ENCODE results near the gene BCAP29.

BCAP29 gene

DNA sequence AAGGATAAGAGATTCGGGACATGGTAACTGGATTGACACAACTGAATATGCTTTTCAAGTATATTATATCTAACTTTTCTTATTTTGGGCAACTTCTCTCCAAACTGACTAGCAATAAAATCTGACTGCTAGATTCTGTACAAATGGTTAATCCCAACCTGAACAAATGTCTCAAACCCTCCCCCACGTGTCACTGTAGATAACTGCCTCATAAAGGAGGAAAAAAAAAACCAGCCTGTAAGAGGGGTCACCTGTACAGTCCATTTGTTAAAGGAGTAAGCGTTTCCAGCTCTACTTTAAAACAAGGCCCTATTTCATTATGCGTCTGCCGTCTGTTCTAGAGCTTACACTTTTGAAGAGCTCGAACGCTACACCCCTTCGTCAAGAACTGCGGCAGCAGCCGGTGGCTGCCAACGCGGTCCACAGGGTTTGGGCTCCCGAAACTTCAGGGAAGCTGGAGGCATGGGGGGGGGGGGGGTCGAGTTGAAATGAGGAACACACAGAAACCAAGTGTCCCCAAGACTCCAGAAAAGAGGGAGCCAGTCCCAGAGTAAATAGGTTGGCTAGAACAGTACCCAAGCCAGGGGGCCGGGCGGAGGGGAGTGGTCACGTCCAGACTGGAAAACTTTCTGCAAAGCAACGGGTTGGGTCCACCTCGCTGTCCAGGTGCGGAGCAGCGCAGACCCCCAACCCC, 16.8 kb upstream of the BCAP29 start:
- Histone ChIP-seq H3K27me3 (ENCODE audit: control insufficient read depth, insufficient read depth, low read length) (no peaks in the 10 kb centered on the region), H3K27ac (ENCODE audit: low read depth, low read length) (peak overlapping the region; percentile 94), H3K9ac (ENCODE audit: low read length) (peak overlapping the region; percentile 82), H3K4me3 (ENCODE audit: low read length) (peak overlapping the region; percentile 99), H3K4me1 (ENCODE audit: control insufficient read depth, insufficient read depth, low read length) (peaks cover 2% of the 10 kb centered on the region), H3K36me3 (ENCODE audit: control insufficient read depth, insufficient read depth, low read length) (no peaks in the 10 kb centered on the region)

DNA sequence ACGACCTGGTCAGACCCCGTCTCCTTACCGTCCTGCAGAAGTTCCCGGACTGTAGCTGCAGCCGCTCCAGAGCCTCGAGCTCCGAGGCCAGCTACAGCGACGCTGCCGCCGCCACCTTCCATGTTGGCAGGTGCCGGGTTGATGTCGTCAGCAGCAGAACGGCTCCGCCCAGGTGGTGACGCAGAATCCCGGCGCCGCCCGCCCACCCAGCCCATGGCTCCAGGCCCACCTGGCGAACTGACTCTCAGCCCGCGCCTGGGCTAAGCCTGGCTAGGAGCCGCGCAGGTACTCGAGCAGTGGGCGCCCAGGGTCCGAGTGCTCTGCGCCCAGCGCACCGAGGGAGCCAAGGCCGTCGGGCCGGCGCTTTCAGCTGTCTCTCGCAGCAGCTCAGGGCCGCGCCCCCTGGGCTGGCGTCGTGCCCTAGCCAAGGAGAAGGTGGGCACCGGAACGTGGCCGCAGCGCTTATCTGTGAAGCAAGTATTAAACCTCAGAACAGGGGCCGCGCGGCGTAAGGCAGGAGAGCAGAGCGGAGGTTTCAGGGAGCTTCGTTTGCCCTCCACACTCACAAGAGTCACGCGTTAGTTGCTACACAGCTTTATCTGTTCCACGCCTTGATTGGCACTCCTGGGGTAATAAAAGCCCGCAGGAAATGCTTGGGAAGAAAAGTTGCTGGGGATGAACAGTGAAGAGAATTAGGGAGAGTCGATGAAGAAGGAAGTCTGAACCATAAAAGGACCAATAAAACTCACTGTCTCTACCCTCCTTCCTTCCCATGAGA, 16.1 kb upstream of the BCAP29 start, which contains the start of the genes COG5 and DUS4L:
Gene COG5 (minus strand): TSS at position 146 of the 778 bp plus-strand sequence. CDS start 24 bp downstream, at position 122.
Gene DUS4L (plus strand): TSS at position 197 of the 778 bp plus-strand sequence. CDS start 3,100 bp downstream, outside the sequence.
- peak within 1 kb of the TSS; percentile 99 for H3K4me3 ChIP-seq (ENCODE audit: low read length)
- peak within 1 kb of the TSS; percentile 82 for H3K9ac ChIP-seq (ENCODE audit: low read length)
- H3K4me1 ChIP-seq (ENCODE audit: control insufficient read depth, insufficient read depth, low read length), result peaks cover 2% of the 10 kb centered on the region
- no peaks in the 10 kb centered on the region for H3K36me3 ChIP-seq (ENCODE audit: control insufficient read depth, insufficient read depth, low read length)
- H3K27me3 ChIP-seq (ENCODE audit: control insufficient read depth, insufficient read depth, low read length), result no peaks in the 10 kb centered on the region
- H3K27ac ChIP-seq (ENCODE audit: low read depth, low read length), result peak within 1 kb of the TSS; percentile 94

DNA sequence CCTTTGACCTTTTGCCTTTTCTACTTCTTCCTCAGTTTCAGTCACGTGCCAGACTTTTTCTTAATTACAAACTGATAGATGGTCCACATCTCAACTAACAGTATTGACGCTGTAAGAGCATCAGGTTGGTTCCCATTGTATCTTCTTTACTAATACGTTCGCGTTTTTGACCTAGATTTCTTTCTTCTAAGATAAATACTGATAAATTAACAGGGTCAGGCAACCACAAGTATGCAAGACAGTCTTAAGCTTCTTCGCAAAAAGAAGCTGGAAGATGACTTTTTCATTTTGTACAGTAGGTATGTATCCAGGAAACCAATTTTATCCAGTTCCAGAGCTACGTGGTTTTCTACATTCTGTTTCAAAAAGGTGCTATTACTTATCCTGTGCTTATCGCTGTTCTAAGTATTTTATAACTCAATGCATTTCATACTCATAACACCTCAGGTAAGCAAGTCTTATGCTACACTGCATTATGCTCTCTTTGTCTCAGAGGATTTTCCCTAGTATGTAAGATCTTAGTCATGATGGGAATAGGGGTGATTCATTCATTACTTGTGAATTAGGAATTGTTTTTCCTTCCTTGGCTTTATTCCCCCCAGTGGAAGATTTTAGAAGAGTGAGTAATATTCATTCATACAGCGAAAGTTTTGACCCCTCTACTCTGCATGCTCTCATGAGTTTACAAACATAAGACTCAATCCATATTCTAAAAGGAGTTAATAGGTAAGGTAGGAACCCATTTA, 15.3 kb upstream of the BCAP29 start:
- Histone ChIP-seq H3K4me3 (ENCODE audit: low read length) (peak overlapping the region; percentile 99), H3K27me3 (ENCODE audit: control insufficient read depth, insufficient read depth, low read length) (no peaks in the 10 kb centered on the region), H3K4me1 (ENCODE audit: control insufficient read depth, insufficient read depth, low read length) (peaks cover 2% of the 10 kb centered on the region), H3K27ac (ENCODE audit: low read depth, low read length) (peak overlapping the region; percentile 94), H3K36me3 (ENCODE audit: control insufficient read depth, insufficient read depth, low read length) (no peaks in the 10 kb centered on the region), H3K9ac (ENCODE audit: low read length) (no peak overlapping the region)

GRCh38 chr7:107570298-107570697, 9.7 kb upstream of the BCAP29 start:
- Histone ChIP-seq H3K36me3 (ENCODE audit: control insufficient read depth, insufficient read depth, low read length) (no peaks in the 10 kb centered on the region), H3K4me1 (ENCODE audit: control insufficient read depth, insufficient read depth, low read length) (no peaks in the 10 kb centered on the region), H3K27ac (ENCODE audit: low read depth, low read length) (no peak overlapping the region), H3K4me3 (ENCODE audit: low read length) (no peak overlapping the region), H3K27me3 (ENCODE audit: control insufficient read depth, insufficient read depth, low read length) (no peaks in the 10 kb centered on the region), H3K9ac (ENCODE audit: low read length) (no peak overlapping the region)

- Histone ChIP-seq H3K27me3 (ENCODE audit: control insufficient read depth, insufficient read depth, low read length) (no peaks in the 10 kb centered on the region), H3K36me3 (ENCODE audit: control insufficient read depth, insufficient read depth, low read length) (no peaks in the 10 kb centered on the region), H3K27ac (ENCODE audit: low read depth, low read length) (no peak overlapping the region), H3K9ac (ENCODE audit: low read length) (no peak overlapping the region), H3K4me3 (ENCODE audit: low read length) (no peak overlapping the region), H3K4me1 (ENCODE audit: control insufficient read depth, insufficient read depth, low read length) (no peaks in the 10 kb centered on the region)
Measured at GRCh38 chr7:107573537-107573936, 6.5 kb upstream of the BCAP29 start.

DNA sequence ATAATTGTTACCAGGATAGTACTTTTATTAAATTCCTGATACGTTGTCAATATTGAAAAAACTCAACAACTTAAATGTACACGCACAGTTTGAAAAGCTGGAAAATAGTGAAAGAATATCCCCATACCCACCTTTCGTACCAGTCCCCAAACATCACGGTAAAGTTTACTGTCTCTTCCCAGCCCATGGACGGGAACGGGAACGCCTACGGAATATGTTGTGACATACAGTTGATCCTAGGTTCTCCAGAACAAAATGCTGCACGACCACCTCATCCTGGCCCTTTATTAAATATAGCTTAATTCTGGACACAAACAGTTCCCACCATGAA, 527 bp upstream of the BCAP29 start:
- Histone ChIP-seq H3K9ac (ENCODE audit: low read length) (peak overlapping the region; percentile 86), H3K27ac (ENCODE audit: low read depth, low read length) (peak overlapping the region; percentile 95), H3K36me3 (ENCODE audit: control insufficient read depth, insufficient read depth, low read length) (no peaks in the 10 kb centered on the region), H3K4me1 (ENCODE audit: control insufficient read depth, insufficient read depth, low read length) (peaks cover 6% of the 10 kb centered on the region), H3K27me3 (ENCODE audit: control insufficient read depth, insufficient read depth, low read length) (no peaks in the 10 kb centered on the region), H3K4me3 (ENCODE audit: low read length) (peak overlapping the region; percentile 99)

DNA sequence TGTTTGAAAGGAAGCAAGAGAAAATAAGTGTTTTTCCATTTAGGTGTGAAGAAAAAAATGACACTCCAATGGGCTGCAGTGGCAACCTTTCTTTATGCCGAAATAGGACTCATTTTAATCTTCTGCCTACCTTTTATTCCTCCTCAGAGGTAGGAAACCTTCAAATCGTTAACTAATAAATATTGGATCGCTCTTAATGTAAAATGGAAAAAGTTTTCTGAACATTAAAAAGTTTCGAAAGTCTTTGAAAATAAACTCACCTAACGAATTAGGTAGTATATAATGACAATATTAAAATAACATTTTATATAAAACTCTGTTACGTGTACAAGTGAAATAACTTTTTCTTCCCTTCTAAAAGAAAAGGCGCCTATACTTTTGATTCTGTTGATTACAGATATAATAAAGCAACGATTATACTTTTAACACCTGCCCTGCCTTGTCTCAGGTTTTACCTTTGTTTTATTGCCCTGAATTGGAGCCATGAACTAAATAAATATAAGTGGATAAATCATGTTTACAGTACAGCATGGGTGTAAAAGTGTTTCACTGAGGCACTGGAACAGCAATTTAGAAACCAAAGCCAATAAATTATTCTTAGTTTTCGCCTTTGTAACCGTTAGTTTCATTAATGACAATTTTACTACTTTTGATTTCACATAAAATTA, 804 bp downstream of the BCAP29 start:
- Histone ChIP-seq H3K27me3 (ENCODE audit: control insufficient read depth, insufficient read depth, low read length) (no peaks in the 10 kb centered on the region), H3K9ac (ENCODE audit: low read length) (peak overlapping the region; percentile 86), H3K27ac (ENCODE audit: low read depth, low read length) (peak overlapping the region; percentile 95), H3K4me1 (ENCODE audit: control insufficient read depth, insufficient read depth, low read length) (peaks cover 6% of the 10 kb centered on the region), H3K4me3 (ENCODE audit: low read length) (peak overlapping the region; percentile 99), H3K36me3 (ENCODE audit: control insufficient read depth, insufficient read depth, low read length) (no peaks in the 10 kb centered on the region)

DNA sequence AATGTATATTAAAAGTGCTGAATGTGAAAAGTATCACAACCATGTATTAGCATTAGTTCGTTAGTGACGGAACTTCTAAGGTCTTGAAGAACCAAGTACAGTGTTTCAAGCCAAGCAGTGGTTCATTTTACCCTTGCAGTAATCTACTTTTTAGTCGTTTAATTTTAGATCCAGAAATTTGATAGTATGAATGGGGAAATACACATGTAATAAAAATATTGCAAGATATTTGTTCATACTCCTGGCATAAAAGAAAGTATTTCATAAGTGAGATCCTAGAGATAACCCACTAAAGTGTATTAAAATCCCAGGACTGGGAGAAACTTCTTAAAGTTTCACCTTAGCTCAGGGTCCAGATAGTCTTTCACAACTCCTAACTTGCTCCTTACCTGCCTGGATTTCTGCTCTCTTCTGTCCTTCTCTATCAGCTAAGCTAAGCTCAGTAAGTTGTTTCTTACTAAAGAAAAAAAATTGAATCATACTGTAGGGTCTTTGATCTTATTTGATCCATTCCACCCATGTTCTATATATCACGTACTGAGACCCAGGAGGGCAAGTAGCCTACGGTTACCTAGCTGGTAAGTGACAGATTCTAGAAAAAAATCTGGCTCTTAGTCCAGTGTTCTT, 1.5 kb downstream of the BCAP29 start:
- Histone ChIP-seq H3K4me1 (ENCODE audit: control insufficient read depth, insufficient read depth, low read length) (peaks cover 6% of the 10 kb centered on the region), H3K36me3 (ENCODE audit: control insufficient read depth, insufficient read depth, low read length) (no peaks in the 10 kb centered on the region), H3K9ac (ENCODE audit: low read length) (no peak overlapping the region), H3K27ac (ENCODE audit: low read depth, low read length) (peak overlapping the region; percentile 3), H3K27me3 (ENCODE audit: control insufficient read depth, insufficient read depth, low read length) (no peaks in the 10 kb centered on the region), H3K4me3 (ENCODE audit: low read length) (peak overlapping the region; percentile 99)

DNA sequence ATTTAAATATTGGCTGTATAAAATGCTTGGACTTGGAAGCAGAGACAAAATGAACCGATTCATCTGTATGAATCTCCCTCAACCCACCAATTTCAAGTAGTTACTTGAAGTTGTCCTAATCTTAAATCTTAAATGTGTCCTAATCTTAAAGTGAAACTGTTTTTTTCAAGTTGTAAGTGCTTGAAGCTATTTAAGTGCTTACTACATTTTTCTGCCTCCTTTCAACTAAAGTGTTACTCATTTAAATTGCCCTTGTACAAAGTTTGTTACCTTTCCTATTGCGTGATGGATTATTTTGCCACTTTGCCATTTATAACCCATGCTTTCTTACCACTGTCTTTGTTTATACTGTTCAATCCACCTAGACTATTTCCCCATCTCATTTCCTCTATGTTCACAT, 2.8 kb downstream of the BCAP29 start:
- Histone ChIP-seq H3K9ac (ENCODE audit: low read length) (no peak overlapping the region), H3K36me3 (ENCODE audit: control insufficient read depth, insufficient read depth, low read length) (no peaks in the 10 kb centered on the region), H3K4me3 (ENCODE audit: low read length) (no peak overlapping the region), H3K4me1 (ENCODE audit: control insufficient read depth, insufficient read depth, low read length) (peaks cover 6% of the 10 kb centered on the region), H3K27ac (ENCODE audit: low read depth, low read length) (no peak overlapping the region), H3K27me3 (ENCODE audit: control insufficient read depth, insufficient read depth, low read length) (no peaks in the 10 kb centered on the region)

- H3K4me3 ChIP-seq (ENCODE audit: low read length), result no peak overlapping the region
- no peak overlapping the region for H3K9ac ChIP-seq (ENCODE audit: low read length)
- no peaks in the 10 kb centered on the region for H3K27me3 ChIP-seq (ENCODE audit: control insufficient read depth, insufficient read depth, low read length)
- H3K4me1 ChIP-seq (ENCODE audit: control insufficient read depth, insufficient read depth, low read length), result peaks cover 6% of the 10 kb centered on the region
- H3K36me3 ChIP-seq (ENCODE audit: control insufficient read depth, insufficient read depth, low read length), result peaks cover 4% of the 10 kb centered on the region
- no peak overlapping the region for H3K27ac ChIP-seq (ENCODE audit: low read depth, low read length)
Measured at GRCh38 chr7:107584716-107585115, 4.7 kb downstream of the BCAP29 start.

- Histone ChIP-seq H3K36me3 (ENCODE audit: control insufficient read depth, insufficient read depth, low read length) (peaks cover 4% of the 10 kb centered on the region), H3K4me1 (ENCODE audit: control insufficient read depth, insufficient read depth, low read length) (peaks cover 8% of the 10 kb centered on the region), H3K27me3 (ENCODE audit: control insufficient read depth, insufficient read depth, low read length) (no peaks in the 10 kb centered on the region), H3K4me3 (ENCODE audit: low read length) (no peak overlapping the region), H3K9ac (ENCODE audit: low read length) (no peak overlapping the region), H3K27ac (ENCODE audit: low read depth, low read length) (no peak overlapping the region)
Measured at GRCh38 chr7:107588529-107589130, 8.6 kb downstream of the BCAP29 start.
